ENCODE data around the gene CATSPERE.
"Not testable (repeated sequence)": the region's sequence is repeated elsewhere in the genome, so short reads cannot be mapped to it uniquely, and the experiment has no call there.

CATSPERE gene

GRCh38 chr1:244556263-244556662 lies 95.2 kb downstream of the CATSPERE start:
- DNase-seq = no peak

- no peak for DNase-seq
Measured at GRCh38 chr1:244557565-244557964, 96.5 kb downstream of the CATSPERE start.

GRCh38 chr1:244559561-244559960 lies 98.5 kb downstream of the CATSPERE start:
- DNase-seq = no peak

- not testable (repeated sequence) for DNase-seq
Measured at GRCh38 chr1:244562877-244563276, 101.8 kb downstream of the CATSPERE start.

GRCh38 chr1:244573768-244574167 lies 112.7 kb downstream of the CATSPERE start:
- DNase-seq = no peak

- no peak for DNase-seq
Measured at GRCh38 chr1:244576259-244576892, 115.3 kb downstream of the CATSPERE start.

GRCh38 chr1:244578205-244578604 lies 117.1 kb downstream of the CATSPERE start:
- DNase-seq = not testable (repeated sequence)

GRCh38 chr1:244583358-244583982 lies 122.4 kb downstream of the CATSPERE start:
- DNase-seq = no peak

- DNase-seq = no peak
Measured at GRCh38 chr1:244585867-244586266, 124.8 kb downstream of the CATSPERE start.

- DNase-seq = no peak
Measured at GRCh38 chr1:244590670-244591069, 129.6 kb downstream of the CATSPERE start.

GRCh38 chr1:244598611-244599010 lies 137.5 kb downstream of the CATSPERE start:
- no peak for DNase-seq

- DNase-seq = no peak
Measured at GRCh38 chr1:244599937-244600350, 138.9 kb downstream of the CATSPERE start.

- DNase-seq = no peak
Measured at GRCh38 chr1:244601336-244601735, 140.3 kb downstream of the CATSPERE start.

- peak; percentile 55 for DNase-seq
Measured at GRCh38 chr1:244603498-244603897, 142.4 kb downstream of the CATSPERE start.

GRCh38 chr1:244605835-244606370 lies 144.8 kb downstream of the CATSPERE start:
- DNase-seq = no peak

GRCh38 chr1:244614113-244614836 lies 153.2 kb downstream of the CATSPERE start:
- DNase-seq = peak; percentile 75

- DNase-seq = peak; percentile 50
Measured at GRCh38 chr1:244614879-244615278, 153.8 kb downstream of the CATSPERE start.

GRCh38 chr1:244615301-244615700 lies 154.2 kb downstream of the CATSPERE start:
- DNase-seq = peak; percentile 15

- no peak for DNase-seq
Measured at GRCh38 chr1:244626709-244627108, 165.6 kb downstream of the CATSPERE start.

- no peak for DNase-seq
Measured at GRCh38 chr1:244628789-244629188, 167.7 kb downstream of the CATSPERE start.

- no peak for DNase-seq
Measured at GRCh38 chr1:244633140-244633539, 172.1 kb downstream of the CATSPERE start.

GRCh38 chr1:244634546-244634945 lies 173.5 kb downstream of the CATSPERE start:
- no peak for DNase-seq

GRCh38 chr1:244636488-244637259 lies 175.6 kb downstream of the CATSPERE start:
- DNase-seq = no peak

All from NCI-H1092 treated with DMSO at 0.1 percent for 48 hours (cell line).